HG03066 (cell line): ENCODE data around the gene TXNRD3.
A peak's percentile ranks its signal among the peaks of the same experiment; 100 is the strongest.

Experiments
- ATAC-seq: cut with Tn5 transposase; IDR thresholded peaks from one replicate; pipeline ENCODE4 v1.9.1; 2021; ENCODE audit warnings: low read depth; ENCODE audit not compliant: unreplicated experiment

Gene TXNRD3

GRCh38 chr3:126654571-126655383 is at the start of gene TXNRD3:
TXNRD3 (minus strand) TSS chr3:126655124.
- ATAC-seq = no peak

- ATAC-seq = peak; percentile 96
Measured at GRCh38 chr3:126703512-126704493, 48.9 kb upstream of the TXNRD3 start, which contains the start of gene CHCHD6. CHCHD6 (plus strand) TSS chr3:126704240; CDS start chr3:126704313, 73 bp downstream.

- no peak for ATAC-seq
Measured at GRCh38 chr3:126699011-126699410, 44.1 kb upstream of the TXNRD3 start.

GRCh38 chr3:126696701-126697267 is 41.9 kb upstream of the TXNRD3 start:
- ATAC-seq = no peak

- ATAC-seq = no peak
Measured at GRCh38 chr3:126693921-126694320, 39.0 kb upstream of the TXNRD3 start.

GRCh38 chr3:126692858-126693257 is 37.9 kb upstream of the TXNRD3 start:
- no peak for ATAC-seq

- no peak for ATAC-seq
Measured at GRCh38 chr3:126691765-126692164, 36.8 kb upstream of the TXNRD3 start.

GRCh38 chr3:126685493-126685892 is 30.6 kb upstream of the TXNRD3 start:
- no peak for ATAC-seq

GRCh38 chr3:126685021-126685420 is 30.1 kb upstream of the TXNRD3 start:
- no peak for ATAC-seq

GRCh38 chr3:126684218-126684751 is 29.4 kb upstream of the TXNRD3 start:
- no peak for ATAC-seq

- no peak for ATAC-seq
Measured at GRCh38 chr3:126683069-126683468, 28.1 kb upstream of the TXNRD3 start.

- no peak for ATAC-seq
Measured at GRCh38 chr3:126682009-126682408, 27.1 kb upstream of the TXNRD3 start.

- ATAC-seq = no peak
Measured at GRCh38 chr3:126680667-126681055, 25.7 kb upstream of the TXNRD3 start.

GRCh38 chr3:126679831-126680666 is 25.1 kb upstream of the TXNRD3 start:
- no peak for ATAC-seq

GRCh38 chr3:126679318-126679751 is 24.4 kb upstream of the TXNRD3 start:
- ATAC-seq = peak; percentile 56

- ATAC-seq = no peak
Measured at GRCh38 chr3:126678693-126679317, 23.9 kb upstream of the TXNRD3 start.

GRCh38 chr3:126677862-126678503 is 23.1 kb upstream of the TXNRD3 start:
- no peak for ATAC-seq

GRCh38 chr3:126676919-126677705 is 22.2 kb upstream of the TXNRD3 start:
- ATAC-seq = no peak
